GM12865 (cell line): Measurements from ENCODE around the gene CNNM2.

Experiments used
- DNase-seq: peaks from one replicate; pipeline ENCODE4 v3.0.0; 2010; ENCODE audit warnings: low read depth
- H3K4me3 ChIP-seq: 2 replicates; pipeline ENCODE4 v1.5.1; 2011; ENCODE audit warnings: mild to moderate bottlenecking, low read depth, low read length, control low read depth
- CTCF ChIP-seq: IDR thresholded peaks from 2 replicates; pipeline ENCODE4 v1.5.1; 2011; ENCODE audit warnings: low read length, control low read depth, low read depth, inconsistent platforms; ENCODE audit not compliant: insufficient read depth; ENCODE audit errors: missing control alignments

Gene CNNM2

GRCh38 chr10:103096130-103096529 lies 178.0 kb downstream of the CNNM2 start:
- TF ChIP-seq CTCF = no peak
- no peak overlapping the region for H3K4me3 ChIP-seq
- no peak for DNase-seq

GRCh38 chr10:103098240-103098639 lies 180.1 kb downstream of the CNNM2 start:
- H3K4me3 ChIP-seq = no peak overlapping the region
- TF ChIP-seq CTCF = no peak
- DNase-seq = no peak

GRCh38 chr10:103100620-103101019 lies 182.5 kb downstream of the CNNM2 start:
- TF ChIP-seq CTCF = no peak
- DNase-seq = no peak

GRCh38 chr10:103102195-103102594 lies 184.1 kb downstream of the CNNM2 start:
- no peak for DNase-seq
- no peak overlapping the region for H3K4me3 ChIP-seq
- no peak for TF ChIP-seq CTCF

More at GRCh38 chr10:103100620-103101019, 182.5 kb downstream of the CNNM2 start:
- H3K4me3 ChIP-seq = no peak overlapping the region

DNA sequence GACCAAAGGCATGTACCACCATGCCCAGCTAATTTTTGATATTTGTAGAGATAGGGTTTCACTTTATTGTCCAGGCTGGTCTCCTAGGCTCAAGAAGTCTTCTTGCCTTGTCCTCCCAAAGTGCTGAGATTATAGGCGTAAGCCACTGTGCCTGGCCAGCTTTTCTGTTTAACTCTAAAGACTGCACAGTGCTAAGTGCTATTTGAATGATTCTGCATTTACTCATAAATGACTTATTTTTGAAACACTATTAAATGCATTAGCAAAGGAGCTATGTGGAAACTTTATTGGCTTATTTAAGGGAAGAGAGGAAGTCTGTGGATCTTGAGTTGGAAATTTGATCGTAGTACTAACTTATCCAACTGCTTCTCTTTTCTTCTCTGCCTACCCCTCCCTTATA lies 185.9 kb downstream of the CNNM2 start:
- TF ChIP-seq CTCF = no peak
- no peak overlapping the region for H3K4me3 ChIP-seq
- DNase-seq = no peak

- H3K4me3 ChIP-seq = no peak overlapping the region
- no peak for DNase-seq
- TF ChIP-seq CTCF = no peak
Measured at GRCh38 chr10:103104721-103105120, 186.6 kb downstream of the CNNM2 start.

- H3K4me3 ChIP-seq = no peak overlapping the region
- no peak for TF ChIP-seq CTCF
Measured at GRCh38 chr10:103105462-103105861, 187.4 kb downstream of the CNNM2 start.

More at GRCh38 chr10:103105462-103105861, 187.4 kb downstream of the CNNM2 start:
- DNase-seq = no peak
